Measurements from ENCODE around the gene TPM1. TPM values are rescaled to one million over a fixed set of nuclear protein-coding genes. Genes with fewer than 3 reads are reported as not detected.
A peak's percentile ranks its signal among the peaks of the same experiment; 100 is the strongest.

Gene TPM1
- polyA plus RNA-seq, 1 of the 3 experiments (the other 2 are of a cell fraction): 1,371 TPM

GRCh38 chr15:63054985-63055384 is 12.4 kb downstream of the TPM1 start:
- H3K9me2 ChIP-seq: no peaks in the 10 kb centered on the region
- TF ChIP-seq TAF1 (IDR thresholded peaks at IDR 0.05; ENCODE audit: borderline replicate concordance, low read depth, low read length): no peak
- peak; percentile 59 for TF ChIP-seq TCF12 (IDR thresholded peaks at IDR 0.05)
- TF ChIP-seq, protein P1, sequence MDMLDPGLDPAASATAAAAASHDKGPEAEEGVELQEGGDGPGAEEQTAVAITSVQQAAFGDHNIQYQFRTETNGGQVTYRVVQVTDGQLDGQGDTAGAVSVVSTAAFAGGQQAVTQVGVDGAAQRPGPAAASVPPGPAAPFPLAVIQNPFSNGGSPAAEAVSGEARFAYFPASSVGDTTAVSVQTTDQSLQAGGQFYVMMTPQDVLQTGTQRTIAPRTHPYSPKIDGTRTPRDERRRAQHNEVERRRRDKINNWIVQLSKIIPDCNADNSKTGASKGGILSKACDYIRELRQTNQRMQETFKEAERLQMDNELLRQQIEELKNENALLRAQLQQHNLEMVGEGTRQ (IDR thresholded peaks at IDR 0.05; ENCODE audit: borderline replicate concordance, low read depth, low read length): no peak
- TF ChIP-seq, protein P2, sequence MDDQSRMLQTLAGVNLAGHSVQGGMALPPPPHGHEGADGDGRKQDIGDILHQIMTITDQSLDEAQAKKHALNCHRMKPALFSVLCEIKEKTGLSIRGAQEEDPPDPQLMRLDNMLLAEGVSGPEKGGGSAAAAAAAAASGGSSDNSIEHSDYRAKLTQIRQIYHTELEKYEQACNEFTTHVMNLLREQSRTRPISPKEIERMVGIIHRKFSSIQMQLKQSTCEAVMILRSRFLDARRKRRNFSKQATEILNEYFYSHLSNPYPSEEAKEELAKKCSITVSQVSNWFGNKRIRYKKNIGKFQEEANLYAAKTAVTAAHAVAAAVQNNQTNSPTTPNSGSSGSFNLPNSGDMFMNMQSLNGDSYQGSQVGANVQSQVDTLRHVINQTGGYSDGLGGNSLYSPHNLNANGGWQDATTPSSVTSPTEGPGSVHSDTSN (IDR thresholded peaks at IDR 0.05): peak; percentile 37
- TF ChIP-seq, protein P3, sequence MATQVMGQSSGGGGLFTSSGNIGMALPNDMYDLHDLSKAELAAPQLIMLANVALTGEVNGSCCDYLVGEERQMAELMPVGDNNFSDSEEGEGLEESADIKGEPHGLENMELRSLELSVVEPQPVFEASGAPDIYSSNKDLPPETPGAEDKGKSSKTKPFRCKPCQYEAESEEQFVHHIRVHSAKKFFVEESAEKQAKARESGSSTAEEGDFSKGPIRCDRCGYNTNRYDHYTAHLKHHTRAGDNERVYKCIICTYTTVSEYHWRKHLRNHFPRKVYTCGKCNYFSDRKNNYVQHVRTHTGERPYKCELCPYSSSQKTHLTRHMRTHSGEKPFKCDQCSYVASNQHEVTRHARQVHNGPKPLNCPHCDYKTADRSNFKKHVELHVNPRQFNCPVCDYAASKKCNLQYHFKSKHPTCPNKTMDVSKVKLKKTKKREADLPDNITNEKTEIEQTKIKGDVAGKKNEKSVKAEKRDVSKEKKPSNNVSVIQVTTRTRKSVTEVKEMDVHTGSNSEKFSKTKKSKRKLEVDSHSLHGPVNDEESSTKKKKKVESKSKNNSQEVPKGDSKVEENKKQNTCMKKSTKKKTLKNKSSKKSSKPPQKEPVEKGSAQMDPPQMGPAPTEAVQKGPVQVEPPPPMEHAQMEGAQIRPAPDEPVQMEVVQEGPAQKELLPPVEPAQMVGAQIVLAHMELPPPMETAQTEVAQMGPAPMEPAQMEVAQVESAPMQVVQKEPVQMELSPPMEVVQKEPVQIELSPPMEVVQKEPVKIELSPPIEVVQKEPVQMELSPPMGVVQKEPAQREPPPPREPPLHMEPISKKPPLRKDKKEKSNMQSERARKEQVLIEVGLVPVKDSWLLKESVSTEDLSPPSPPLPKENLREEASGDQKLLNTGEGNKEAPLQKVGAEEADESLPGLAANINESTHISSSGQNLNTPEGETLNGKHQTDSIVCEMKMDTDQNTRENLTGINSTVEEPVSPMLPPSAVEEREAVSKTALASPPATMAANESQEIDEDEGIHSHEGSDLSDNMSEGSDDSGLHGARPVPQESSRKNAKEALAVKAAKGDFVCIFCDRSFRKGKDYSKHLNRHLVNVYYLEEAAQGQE (IDR thresholded peaks at IDR 0.05; ENCODE audit: low read depth, low read length): no peak
- TF ChIP-seq NFIC (IDR thresholded peaks at IDR 0.05; ENCODE audit: borderline replicate concordance): no peak
- no peak; the same call in 1 of the 2 replicates for TF ChIP-seq ELF1 (IDR thresholded peaks at IDR 0.05)
- TF ChIP-seq TEAD4 (IDR thresholded peaks at IDR 0.05; ENCODE audit: borderline replicate concordance, insufficient read depth): peak; percentile 25; the same call in 1 of the 2 replicates
- no peak for TF ChIP-seq USF1 (IDR thresholded peaks at IDR 0.05; ENCODE audit: borderline replicate concordance, low read depth)
- no peak for TF ChIP-seq IRF3 (IDR thresholded peaks at IDR 0.05; ENCODE audit: low read depth, low read length)
- no peak for TF ChIP-seq GABPA (IDR thresholded peaks at IDR 0.05; ENCODE audit: low read depth)
- no peak for TF ChIP-seq RFX5 (IDR thresholded peaks at IDR 0.05; ENCODE audit: low read length)
- TF ChIP-seq RCOR1 (IDR thresholded peaks at IDR 0.05; ENCODE audit: low read length): peak; percentile 80
- no peak for TF ChIP-seq MAX (IDR thresholded peaks at IDR 0.05; ENCODE audit: low read depth)
- TF ChIP-seq POLR2AphosphoS5 (IDR thresholded peaks at IDR 0.05; ENCODE audit: low read depth, low read length): peak; percentile 38; the same call in 1 of the 2 replicates
- TF ChIP-seq CHD2 (IDR thresholded peaks at IDR 0.05; ENCODE audit: low read length, partially characterized antibody): peak; percentile 64
- peak in 1 of 2 experiments; percentile 86; a peak in 2 of 4 replicates for TF ChIP-seq EP300 (IDR thresholded peaks at IDR 0.05; ENCODE audit: borderline replicate concordance in 1 of 2, low read depth in 1 of 2, low read length in 1 of 2)
- peak; percentile 83 for TF ChIP-seq GATA2 (CRISPR knock-in tag; IDR thresholded peaks at IDR 0.05)
- TF ChIP-seq MXI1 (IDR thresholded peaks at IDR 0.05; ENCODE audit: low read depth, low read length): no peak; the same call in 1 of the 2 replicates
- TF ChIP-seq, protein P4, sequence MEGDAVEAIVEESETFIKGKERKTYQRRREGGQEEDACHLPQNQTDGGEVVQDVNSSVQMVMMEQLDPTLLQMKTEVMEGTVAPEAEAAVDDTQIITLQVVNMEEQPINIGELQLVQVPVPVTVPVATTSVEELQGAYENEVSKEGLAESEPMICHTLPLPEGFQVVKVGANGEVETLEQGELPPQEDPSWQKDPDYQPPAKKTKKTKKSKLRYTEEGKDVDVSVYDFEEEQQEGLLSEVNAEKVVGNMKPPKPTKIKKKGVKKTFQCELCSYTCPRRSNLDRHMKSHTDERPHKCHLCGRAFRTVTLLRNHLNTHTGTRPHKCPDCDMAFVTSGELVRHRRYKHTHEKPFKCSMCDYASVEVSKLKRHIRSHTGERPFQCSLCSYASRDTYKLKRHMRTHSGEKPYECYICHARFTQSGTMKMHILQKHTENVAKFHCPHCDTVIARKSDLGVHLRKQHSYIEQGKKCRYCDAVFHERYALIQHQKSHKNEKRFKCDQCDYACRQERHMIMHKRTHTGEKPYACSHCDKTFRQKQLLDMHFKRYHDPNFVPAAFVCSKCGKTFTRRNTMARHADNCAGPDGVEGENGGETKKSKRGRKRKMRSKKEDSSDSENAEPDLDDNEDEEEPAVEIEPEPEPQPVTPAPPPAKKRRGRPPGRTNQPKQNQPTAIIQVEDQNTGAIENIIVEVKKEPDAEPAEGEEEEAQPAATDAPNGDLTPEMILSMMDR (IDR thresholded peaks at IDR 0.05): no peak
- TF ChIP-seq RAD21 (IDR thresholded peaks at IDR 0.05; ENCODE audit: low read length): peak; percentile 26; the same call in 1 of the 2 replicates
- TF ChIP-seq FOSL2 (IDR thresholded peaks at IDR 0.05; ENCODE audit: borderline replicate concordance, low read depth): no peak
- no peak for TF ChIP-seq MEF2A (IDR thresholded peaks at IDR 0.05; ENCODE audit: borderline replicate concordance, low read depth)
- H3K9me3 ChIP-seq: no peaks in the 10 kb centered on the region
- peaks cover 99% of the 10 kb centered on the region for H3F3A ChIP-seq (replicated peaks; ENCODE audit: insufficient read depth)
- H3K27ac ChIP-seq (ENCODE audit: low read depth in 2 of 2, low read length in 1 of 2): peak overlapping the region; percentile 91 to 97
- no peaks in the 10 kb centered on the region for H3K27me3 ChIP-seq (ENCODE audit: insufficient read depth)
- H3K4me2 ChIP-seq: peak overlapping the region; percentile 95
- peak; percentile 74 for DNase-seq
- H3K4me1 ChIP-seq (ENCODE audit: control insufficient read depth in 1 of 2, insufficient read depth in 2 of 2, low read depth in 1 of 2, low read length in 1 of 2): peaks cover 59 to 73% of the 10 kb centered on the region in 2 experiments
- peak overlapping the region; percentile 99; the same call in 1 of the 2 replicates for H3K9ac ChIP-seq
- ChIA-PET POLR2A (interaction anchor here (0.6 to 1.6 kb wide), 2 partner anchors 26 to 35 kb away, joined by 3 read pairs; no protein-coding TSS in a partner anchor), CTCF (interaction anchor here (0.7 to 3.8 kb wide), 8 partner anchors 18 to 297 kb away, joined by 3 to 19 read pairs (median 3); no protein-coding TSS in a partner anchor)
- peaks cover 73 to 96% of the 10 kb centered on the region in 2 experiments for H3K36me3 ChIP-seq (replicated peaks in 1 of 2; ENCODE audit: control insufficient read depth in 1 of 2, insufficient read depth in 2 of 2, low read length in 1 of 2)
- peaks cover 100% of the 10 kb centered on the region for H4K20me1 ChIP-seq (ENCODE audit: insufficient read depth)
- H3K4me3 ChIP-seq (ENCODE audit: low read depth in 2 of 2, low read length in 1 of 2): no peak overlapping the region
- H3K79me2 ChIP-seq (ENCODE audit: insufficient read depth): peaks cover 100% of the 10 kb centered on the region
- no peak overlapping the region for H2AFZ ChIP-seq (ENCODE audit: low read depth)
- WGBS (ENCODE audit: low lambda C conversion rate): 8% methylated on average over 1 of the region's 1 CpG
